Psoas muscle (tissue), 8 donors: ENCODE results near the gene ZBTB49. TPM values are rescaled to one million over a fixed set of nuclear protein-coding genes. Genes with fewer than 3 reads are reported as not detected.
"Not testable (repeated sequence)": the region's sequence is repeated elsewhere in the genome, so short reads cannot be mapped to it uniquely, and the experiment has no call there.

Experiments used
- ATAC-seq, 4 donors: fragments of 200-7000 bp; cut with Tn5 transposase; one replicate each; pipeline ENCODE4 v1.9.1; 2020; ENCODE audit warnings: moderate library complexity in 3 of 4, mild to moderate bottlenecking in 2 of 4
- DNase-seq, 2 donors: peaks; one replicate each; pipeline ENCODE4 v3.0.0-alpha.2; 2020
- H3K27ac ChIP-seq: fragments of 200-600 bp; one replicate; pipeline ENCODE4 v1.8.0; 2022
- H3K27me3 ChIP-seq, 3 donors: fragments of 200-600 bp in 1 of 3; one replicate each; pipeline versions ENCODE4 v1.6.1 to v1.8.0; 2013 to 2022; ENCODE audit warnings: low read length in 2 of 3, mild to moderate bottlenecking in 2 of 3, moderate library complexity in 1 of 3; ENCODE audit not compliant: insufficient read depth in 3 of 3
- H3K36me3 ChIP-seq, 2 donors: fragments of 200-600 bp in 1 of 2; one replicate each; pipeline versions ENCODE4 v1.6.1 to v1.8.0; 2013 to 2022; ENCODE audit warnings: low read depth in 1 of 2, mild to moderate bottlenecking in 1 of 2, moderate library complexity in 1 of 2; ENCODE audit not compliant: insufficient read depth in 1 of 2
- H3K4me1 ChIP-seq: fragments of 200-600 bp; one replicate; pipeline ENCODE4 v1.8.0; 2022
- H3K4me3 ChIP-seq: fragments of 200-600 bp; one replicate; pipeline ENCODE4 v1.8.0; 2022; ENCODE audit warnings: mild to moderate bottlenecking
- H3K9me3 ChIP-seq: fragments of 200-600 bp; one replicate; pipeline ENCODE4 v1.8.0; 2022
- WGBS, 3 donors: extraction: QIAGEN DNeasy Blood & Tissue Kit; methylation state at CpG; one replicate each; pipeline versions ENCODE4 v1.1.6 to v1.1.7; 2013; 5-methylcytosine and 5-hydroxymethylcytosine counted together
- intact Hi-C, 2 donors: fragments of 100-400 bp; cut with DNase I; formaldehyde crosslinking; loops; one replicate each; pipeline versions ENCODE4 v1.11.0 to v1.14.2; 2022
- polyA plus RNA-seq, 3 donors: library from polyadenylated mRNA; stranded (reverse); fragments of 200-250 nt; gene quantifications; one replicate each; pipeline ENCODE4 v1.2.3, GENCODE V29; 2013
- total RNA-seq, 4 donors: library from RNA; stranded (reverse); fragmentation: NEBNext Ultra II Directional in 2 of 4; extraction: Animal tissue kit (Norgen Biotek cat#: 25700) in 2 of 4; gene quantifications; one replicate each; pipeline versions ENCODE4 v1.2.1 to v1.2.4, GENCODE V29; 2021 to 2023
- TF ChIP-seq, protein P1 (sequence below): fragments of 200-600 bp; IDR thresholded peaks from one replicate; pipeline ENCODE4 v1.8.0; 2022; ENCODE audit warnings: antibody characterized with exemption
- donor health status: healthy with polysubstance abuse.
- donor health status: DM: no; HTN: no; CAD: no; lungs with moderate emphysema.
- donor health status: Bipolar disorder and iron deficiency.
- donor health status: healthy.
- donor health status: DM: yes; HTN: yes; CAD: no.
- donor health status: DM: no; HTN: no; CAD: no.
- donor health status: DM: no; HTN: no; CAD: no.
- donor health status: DM: yes; HTN: yes; CAD: no.

ZBTB49 gene
- total and polyA plus RNA-seq, 7 donors = 2.5 to 7.0 (median 4.2) TPM

DNA sequence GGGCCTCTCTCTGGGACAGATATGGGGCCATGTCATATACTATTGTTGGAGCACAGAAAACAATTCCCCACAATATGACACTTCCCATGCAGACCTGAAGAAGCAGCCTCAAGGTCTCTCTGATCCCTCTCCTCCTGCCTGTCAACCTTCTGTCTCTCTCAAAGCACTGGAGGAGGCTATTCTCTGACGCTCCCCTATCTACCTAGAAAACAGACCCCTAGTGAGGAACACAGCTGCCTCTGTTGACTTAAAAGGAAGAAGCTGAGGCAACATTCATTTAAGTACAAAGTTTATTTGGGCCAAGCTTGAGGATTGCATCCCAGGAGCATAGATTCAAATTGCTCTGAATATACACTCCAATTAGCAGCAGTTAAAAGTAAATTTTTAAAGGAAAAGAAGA lies 57.5 kb downstream of the ZBTB49 start:
- intact Hi-C loops = no loop called here
- H3K36me3 ChIP-seq = no peaks in the 10 kb centered on the region
- H3K27ac ChIP-seq = no peak overlapping the region
- TF ChIP-seq, protein P1, sequence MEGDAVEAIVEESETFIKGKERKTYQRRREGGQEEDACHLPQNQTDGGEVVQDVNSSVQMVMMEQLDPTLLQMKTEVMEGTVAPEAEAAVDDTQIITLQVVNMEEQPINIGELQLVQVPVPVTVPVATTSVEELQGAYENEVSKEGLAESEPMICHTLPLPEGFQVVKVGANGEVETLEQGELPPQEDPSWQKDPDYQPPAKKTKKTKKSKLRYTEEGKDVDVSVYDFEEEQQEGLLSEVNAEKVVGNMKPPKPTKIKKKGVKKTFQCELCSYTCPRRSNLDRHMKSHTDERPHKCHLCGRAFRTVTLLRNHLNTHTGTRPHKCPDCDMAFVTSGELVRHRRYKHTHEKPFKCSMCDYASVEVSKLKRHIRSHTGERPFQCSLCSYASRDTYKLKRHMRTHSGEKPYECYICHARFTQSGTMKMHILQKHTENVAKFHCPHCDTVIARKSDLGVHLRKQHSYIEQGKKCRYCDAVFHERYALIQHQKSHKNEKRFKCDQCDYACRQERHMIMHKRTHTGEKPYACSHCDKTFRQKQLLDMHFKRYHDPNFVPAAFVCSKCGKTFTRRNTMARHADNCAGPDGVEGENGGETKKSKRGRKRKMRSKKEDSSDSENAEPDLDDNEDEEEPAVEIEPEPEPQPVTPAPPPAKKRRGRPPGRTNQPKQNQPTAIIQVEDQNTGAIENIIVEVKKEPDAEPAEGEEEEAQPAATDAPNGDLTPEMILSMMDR = no peak
- DNase-seq (no peak), ATAC-seq (no peak)
- H3K27me3 ChIP-seq = peaks cover 0 to 10% (median 2%) of the 10 kb centered on the region in 3 donors
- no peak overlapping the region for H3K4me3 ChIP-seq
- whole genome bisulfite sequencing, 3 donors = 20 to 30% (median 23%) methylated on average over 1 of the region's 1 CpG
- H3K4me1 ChIP-seq = no peaks in the 10 kb centered on the region
- no peaks in the 10 kb centered on the region for H3K9me3 ChIP-seq

DNA sequence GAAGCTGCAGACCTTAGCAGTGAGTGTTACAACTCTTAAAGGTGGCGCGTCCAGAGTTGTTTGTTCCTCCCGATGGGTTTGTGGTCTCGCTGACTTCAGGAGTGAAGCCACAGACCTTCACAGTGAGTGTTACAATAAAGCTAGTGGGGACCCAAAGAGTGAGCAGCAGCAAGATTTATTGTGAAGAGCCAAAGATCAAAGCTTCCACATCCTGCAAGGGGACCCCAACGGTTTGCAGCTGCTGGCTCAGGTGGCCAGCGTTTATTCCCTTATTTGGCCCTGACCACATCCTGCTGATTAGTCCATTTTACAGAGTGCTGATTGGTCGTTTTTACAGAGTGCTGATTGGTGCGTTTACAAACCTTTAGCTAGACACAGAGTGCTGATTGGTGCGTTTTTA lies 58.5 kb downstream of the ZBTB49 start:
- H3K36me3 ChIP-seq, intact Hi-C loops, DNase-seq: not testable (repeated sequence)

DNA sequence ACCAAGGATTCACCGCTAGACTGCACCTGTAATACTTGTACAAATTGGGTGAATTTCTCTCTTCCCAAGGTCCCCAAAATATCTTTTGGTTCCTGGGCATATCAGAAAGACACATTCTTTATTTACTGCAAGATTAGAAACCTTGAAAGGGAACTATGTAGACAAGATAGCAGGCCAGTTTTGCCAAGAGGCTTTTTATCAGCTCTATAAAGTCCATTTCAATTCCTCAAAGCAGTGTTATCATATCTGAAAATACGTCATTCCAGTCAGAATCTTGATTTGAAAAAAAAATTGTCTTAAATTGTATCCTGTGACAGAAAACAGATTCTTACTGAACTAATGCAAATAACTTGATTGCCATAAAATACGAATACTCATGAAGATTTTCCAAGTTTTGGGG lies 59.8 kb downstream of the ZBTB49 start:
- no peaks in the 10 kb centered on the region for H3K36me3 ChIP-seq
- DNase-seq (no peak), ATAC-seq (no peak)
- H3K4me3 ChIP-seq = no peak overlapping the region
- intact Hi-C loops = no loop called here
- TF ChIP-seq, protein P1 = no peak
- H3K9me3 ChIP-seq = no peaks in the 10 kb centered on the region
- peaks cover 0 to 10% (median 2%) of the 10 kb centered on the region in 3 donors for H3K27me3 ChIP-seq
- 89% methylated on average over 3 of the region's 3 CpGs for WGBS, 3 donors
- no peaks in the 10 kb centered on the region for H3K4me1 ChIP-seq
- no peak overlapping the region for H3K27ac ChIP-seq

More for the DNA sequence above, 58.5 kb downstream of the ZBTB49 start:
- H3K4me3 ChIP-seq, ATAC-seq, H3K27ac ChIP-seq, H3K4me1 ChIP-seq, H3K9me3 ChIP-seq, H3K27me3 ChIP-seq: not testable (repeated sequence)
- 62 to 78% (median 74%) methylated on average over 9 of the region's 9 CpGs for WGBS, 3 donors

DNA sequence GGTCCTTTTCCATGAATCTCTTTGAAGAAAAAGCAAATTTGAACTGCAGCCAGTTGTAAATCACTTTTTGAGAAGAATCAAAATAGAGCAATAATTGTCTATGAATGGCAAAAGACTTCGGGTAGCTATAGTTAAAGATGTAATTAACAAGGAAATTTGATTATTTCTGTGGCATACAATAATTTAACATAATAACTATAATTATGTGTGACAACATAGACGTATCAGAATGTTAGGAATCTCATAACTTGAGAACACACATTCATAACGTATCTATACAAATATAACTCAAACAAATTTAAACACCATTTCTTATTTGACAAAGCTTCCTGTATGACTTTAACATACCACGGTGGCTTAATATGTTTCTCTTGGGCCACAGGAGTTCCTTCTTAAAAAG lies 60.9 kb downstream of the ZBTB49 start:
- DNase-seq (no peak), ATAC-seq (no peak)
- H3K4me1 ChIP-seq = no peaks in the 10 kb centered on the region
- H3K36me3 ChIP-seq = no peaks in the 10 kb centered on the region
- no peak overlapping the region for H3K27ac ChIP-seq
- peaks cover 0 to 18% (median under 1%) of the 10 kb centered on the region in 3 donors for H3K27me3 ChIP-seq
- TF ChIP-seq, protein P1 = no peak
- no peaks in the 10 kb centered on the region for H3K9me3 ChIP-seq
- 58 to 60% (median 59%) methylated on average over 4 of the region's 4 CpGs for WGBS, 3 donors
- intact Hi-C loops = no loop called here
- H3K4me3 ChIP-seq = no peak overlapping the region

DNA sequence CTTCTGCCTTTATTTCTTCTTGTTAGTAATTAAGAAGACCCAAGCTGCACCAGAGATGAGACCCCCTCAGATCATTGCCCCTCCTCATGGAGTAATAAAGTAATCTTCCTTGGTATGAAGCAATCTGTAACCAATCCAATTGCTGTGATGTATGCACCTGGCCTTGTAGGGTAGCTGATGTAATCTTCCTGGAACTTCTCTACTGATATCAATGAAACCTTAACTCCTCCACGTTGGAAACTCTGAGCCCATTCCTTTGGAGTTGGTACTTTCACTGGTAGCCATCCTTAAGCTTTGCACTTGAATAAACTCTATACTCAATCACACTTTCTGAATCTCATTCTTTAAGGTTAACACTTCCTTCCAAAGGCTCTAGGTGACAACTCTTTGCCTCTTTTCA lies 65.3 kb downstream of the ZBTB49 start:
- intact Hi-C loops = no loop called here
- TF ChIP-seq, protein P1 = no peak
- no peaks in the 10 kb centered on the region for H3K4me1 ChIP-seq
- no peaks in the 10 kb centered on the region for H3K9me3 ChIP-seq
- H3K27ac ChIP-seq = no peak overlapping the region
- DNase-seq (no peak), ATAC-seq (no peak)
- WGBS, 3 donors = 34 to 45% (median 35%) methylated on average over 1 of the region's 1 CpG
- peaks cover 0 to 39% (median 2%) of the 10 kb centered on the region in 3 donors for H3K27me3 ChIP-seq
- no peak overlapping the region for H3K4me3 ChIP-seq
- H3K36me3 ChIP-seq = no peaks in the 10 kb centered on the region
